GM18511 (cell line): Measurements from ENCODE around the gene C3orf85.
A peak's percentile ranks its signal among the peaks of the same experiment; 100 is the strongest.
"Not testable (repeated sequence)": the region's sequence is repeated elsewhere in the genome, so short reads cannot be mapped to it uniquely, and the experiment has no call there.

Experiments
- ATAC-seq: cut with Tn5 transposase; IDR thresholded peaks from one replicate; pipeline ENCODE4 v1.9.1; 2021; ENCODE audit warnings: mild to moderate bottlenecking, moderate library complexity; ENCODE audit not compliant: unreplicated experiment

C3orf85 gene

GRCh38 chr3:109136523-109136922, at the start of gene C3orf85:
C3orf85 (plus strand) TSS chr3:109136719; CDS start chr3:109136848, 129 bp downstream.
- no peak for ATAC-seq

- ATAC-seq = no peak
These were observed 47.3 kb upstream of the C3orf85 start for GRCh38 chr3:109089265-109089664.

- ATAC-seq = no peak
These were observed 44.7 kb upstream of the C3orf85 start for GRCh38 chr3:109091846-109092245.

- no peak for ATAC-seq
These were observed 43.0 kb upstream of the C3orf85 start for GRCh38 chr3:109093561-109093960.

- no peak for ATAC-seq
These were observed 41.4 kb upstream of the C3orf85 start for GRCh38 chr3:109095166-109095565.

- peak; percentile 61 for ATAC-seq
These were observed 38.4 kb upstream of the C3orf85 start for GRCh38 chr3:109098079-109098644.

- no peak for ATAC-seq
These were observed 26.9 kb upstream of the C3orf85 start for GRCh38 chr3:109109574-109109973.

GRCh38 chr3:109112946-109113760, 23.4 kb upstream of the C3orf85 start:
- ATAC-seq = no peak

- ATAC-seq = no peak
These were observed 21.8 kb upstream of the C3orf85 start for GRCh38 chr3:109114746-109115145.

GRCh38 chr3:109115451-109115850, 21.1 kb upstream of the C3orf85 start:
- ATAC-seq = no peak

- no peak for ATAC-seq
These were observed 20.5 kb upstream of the C3orf85 start for GRCh38 chr3:109116031-109116430.

- ATAC-seq = no peak
These were observed 18.6 kb upstream of the C3orf85 start, which contains the start of gene MORC1 for GRCh38 chr3:109117939-109118338. MORC1 (minus strand) TSS chr3:109118134; CDS start chr3:109118059, 75 bp downstream.

GRCh38 chr3:109118584-109118983, 17.9 kb upstream of the C3orf85 start:
- no peak for ATAC-seq

GRCh38 chr3:109122690-109123089, 13.8 kb upstream of the C3orf85 start:
- ATAC-seq = no peak

GRCh38 chr3:109125902-109126301, 10.6 kb upstream of the C3orf85 start:
- ATAC-seq = no peak

- no peak for ATAC-seq
These were observed 9.0 kb upstream of the C3orf85 start for GRCh38 chr3:109127553-109127952.

- no peak for ATAC-seq
These were observed 5.2 kb upstream of the C3orf85 start for GRCh38 chr3:109131276-109131675.

GRCh38 chr3:109132801-109133473, 3.6 kb upstream of the C3orf85 start:
- ATAC-seq = no peak

- ATAC-seq = not testable (repeated sequence)
These were observed 3.1 kb upstream of the C3orf85 start for GRCh38 chr3:109133474-109133816.

- no peak for ATAC-seq
These were observed 1.2 kb downstream of the C3orf85 start for GRCh38 chr3:109137761-109138160.

GRCh38 chr3:109140318-109140717, 3.8 kb downstream of the C3orf85 start:
- no peak for ATAC-seq

GRCh38 chr3:109143646-109144045, 7.1 kb downstream of the C3orf85 start:
- no peak for ATAC-seq
